Measurements from ENCODE around the gene ETDC. TPM values are rescaled to one million over a fixed set of nuclear protein-coding genes. Genes with fewer than 3 reads are reported as not detected.
"Not testable (repeated sequence)": the region's sequence is repeated elsewhere in the genome, so short reads cannot be mapped to it uniquely, and the experiment has no call there.

The ETDC gene
- total and polyA plus RNA-seq, 4 experiments from 2014 or later = not detected

GRCh38 chrX:135324463-135324862 lies 15.2 kb downstream of the ETDC start:
- Mint-ChIP-seq H3K27me3 (no peaks in the 10 kb centered on the region), H3K27ac (no peak overlapping the region), H3K9me3 (peaks cover 0 to 37% (median 13%) of the 10 kb centered on the region in 8 donors), H3K36me3 (peaks cover 51 to 55% of the 10 kb centered on the region in 2 donors), H3K4me1 (peaks cover 2 to 15% (median 4%) of the 10 kb centered on the region in 4 donors), H3K4me3 (no peak overlapping the region)
- H3K36me3 ChIP-seq (ENCODE audit: insufficient read depth, low read length) = no peaks in the 10 kb centered on the region
- POLR2A ChIA-PET (ENCODE audit: partially characterized antibody) = no interaction called here
- H3K27ac ChIP-seq (ENCODE audit: low read depth, low read length) = no peak overlapping the region
- CTCF ChIA-PET (ENCODE audit: partially characterized antibody) = no interaction called here
- DNase-seq = no peak
- H3K4me1 ChIP-seq (ENCODE audit: insufficient read depth, low read length) = no peaks in the 10 kb centered on the region
- no peak overlapping the region for H3K4me3 ChIP-seq (ENCODE audit: low read length in 2 of 2)
- H3K27me3 ChIP-seq (ENCODE audit: insufficient read depth, low read length) = no peaks in the 10 kb centered on the region
- peaks cover 0 to 7% of the 10 kb centered on the region in 2 donors for H3K9me3 ChIP-seq (ENCODE audit: control insufficient read depth in 1 of 2, low read length in 2 of 2)
- intact Hi-C loops (cut with micrococcal nuclease) = no loop called here

DNA sequence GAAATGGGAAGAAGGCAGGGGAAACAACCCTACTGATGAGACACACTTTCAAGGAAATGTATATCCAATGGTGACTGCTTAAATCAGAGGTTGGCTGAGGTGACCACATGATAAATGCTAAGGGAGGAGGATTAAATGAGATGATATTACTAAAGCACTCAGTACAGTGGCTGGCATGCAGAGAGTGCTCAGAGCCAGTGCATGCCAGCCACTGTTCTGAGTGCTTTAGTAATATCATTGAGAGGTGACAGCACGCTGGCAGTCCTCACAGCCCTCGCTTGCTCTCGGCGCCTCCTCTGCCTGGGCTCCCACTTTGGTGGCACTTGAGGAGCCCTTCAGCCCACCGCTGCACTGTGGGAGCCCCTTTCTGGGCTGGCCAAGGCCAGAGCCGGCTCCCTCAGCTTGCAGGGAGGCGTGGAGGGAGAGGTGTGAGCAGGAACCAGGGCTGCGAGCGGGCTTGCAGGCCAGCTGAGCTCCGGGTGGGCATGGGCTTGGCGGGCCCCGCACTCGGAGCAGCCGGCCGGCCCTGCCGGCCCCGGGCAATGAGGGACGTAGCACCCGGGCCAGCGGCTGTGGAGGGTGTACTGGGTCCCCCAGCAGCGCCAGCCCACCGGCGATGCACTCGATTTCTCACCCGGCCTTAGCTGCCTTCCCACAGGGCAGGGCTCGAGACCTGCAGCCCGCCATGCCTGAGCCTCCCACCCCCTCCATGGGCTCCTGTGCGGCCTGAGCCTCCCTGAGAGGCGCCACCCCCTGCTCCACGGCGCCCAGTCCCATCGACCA lies 15.9 kb downstream of the ETDC start:
- H3K4me3 ChIP-seq (ENCODE audit: low read length in 2 of 2); H3K9me3 ChIP-seq (ENCODE audit: control insufficient read depth in 1 of 2, low read length in 2 of 2); CTCF ChIA-PET (ENCODE audit: partially characterized antibody); H3K27ac Mint-ChIP-seq; H3K4me1 ChIP-seq (ENCODE audit: insufficient read depth, low read length); H3K27me3 Mint-ChIP-seq; DNase-seq; H3K4me3 Mint-ChIP-seq; H3K27me3 ChIP-seq (ENCODE audit: insufficient read depth, low read length); H3K27ac ChIP-seq (ENCODE audit: low read depth, low read length); H3K36me3 ChIP-seq (ENCODE audit: insufficient read depth, low read length); POLR2A ChIA-PET (ENCODE audit: partially characterized antibody); intact Hi-C loops (cut with micrococcal nuclease): not testable (repeated sequence)
- peaks cover 0 to 37% (median 12%) of the 10 kb centered on the region in 8 donors for H3K9me3 Mint-ChIP-seq
- H3K36me3 Mint-ChIP-seq = peaks cover 49 to 58% of the 10 kb centered on the region in 2 donors
- H3K4me1 Mint-ChIP-seq = peaks cover 4 to 20% (median 6%) of the 10 kb centered on the region in 4 donors

- Mint-ChIP-seq H3K27ac (no peak overlapping the region), H3K4me1 (peaks cover 10 to 30% (median 13%) of the 10 kb centered on the region in 4 donors), H3K9me3 (peaks cover 0 to 20% (median 5%) of the 10 kb centered on the region in 8 donors), H3K36me3 (peaks cover 35 to 53% of the 10 kb centered on the region in 2 donors), H3K4me3 (no peak overlapping the region), H3K27me3 (no peaks in the 10 kb centered on the region)
- no peaks in the 10 kb centered on the region for H3K4me1 ChIP-seq (ENCODE audit: insufficient read depth, low read length)
- intact Hi-C loops (cut with micrococcal nuclease) = no loop called here
- POLR2A ChIA-PET (ENCODE audit: partially characterized antibody) = no interaction called here
- no peak for DNase-seq
- no peaks in the 10 kb centered on the region for H3K36me3 ChIP-seq (ENCODE audit: insufficient read depth, low read length)
- CTCF ChIA-PET (ENCODE audit: partially characterized antibody) = no interaction called here
- H3K27ac ChIP-seq (ENCODE audit: low read depth, low read length) = no peak overlapping the region
- peaks cover 0 to 3% of the 10 kb centered on the region in 2 donors for H3K9me3 ChIP-seq (ENCODE audit: control insufficient read depth in 1 of 2, low read length in 2 of 2)
- no peak overlapping the region for H3K4me3 ChIP-seq (ENCODE audit: low read length in 2 of 2)
- no peaks in the 10 kb centered on the region for H3K27me3 ChIP-seq (ENCODE audit: insufficient read depth, low read length)
These were observed 18.0 kb downstream of the ETDC start for GRCh38 chrX:135327299-135327698.

DNA sequence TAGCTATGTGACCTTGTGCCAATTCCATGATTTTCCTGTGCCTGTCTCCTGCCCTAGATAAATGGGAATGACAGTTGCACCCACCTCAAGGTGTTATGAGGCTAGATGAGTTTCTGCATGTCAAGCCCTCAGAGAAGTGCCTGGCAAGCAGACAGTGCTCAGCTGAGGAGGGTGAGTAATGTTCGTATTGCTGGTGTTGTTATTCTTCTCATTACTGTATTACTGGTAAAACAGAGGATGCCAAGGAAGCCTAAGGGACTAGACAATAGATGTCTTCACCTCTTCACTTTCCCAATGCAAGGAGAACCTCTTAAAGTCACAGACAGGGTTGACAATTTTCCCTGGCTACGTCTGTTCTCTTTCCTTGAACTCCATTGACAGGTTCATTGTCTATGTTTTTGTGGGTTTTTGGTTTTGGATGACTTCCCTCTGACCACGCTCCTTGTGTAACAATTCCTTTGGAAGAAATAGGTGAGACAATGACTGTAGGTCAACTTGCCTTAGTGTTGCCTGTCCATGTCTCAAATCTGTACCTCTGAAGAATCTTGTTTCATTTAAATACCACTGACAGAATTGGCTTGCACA lies 19.2 kb downstream of the ETDC start:
- peaks cover 3% of the 10 kb centered on the region for H3K4me1 ChIP-seq (ENCODE audit: insufficient read depth, low read length)
- Mint-ChIP-seq H3K27me3 (no peaks in the 10 kb centered on the region), H3K4me3 (no peak overlapping the region), H3K4me1 (peaks cover 14 to 40% (median 20%) of the 10 kb centered on the region in 4 donors), H3K27ac (no peak overlapping the region), H3K9me3 (peaks cover 0 to 10% (median 0%) of the 10 kb centered on the region in 8 donors), H3K36me3 (peaks cover 35 to 49% of the 10 kb centered on the region in 2 donors)
- no peak for DNase-seq
- no peak overlapping the region for H3K4me3 ChIP-seq (ENCODE audit: low read length in 2 of 2)
- POLR2A ChIA-PET (ENCODE audit: partially characterized antibody) = no interaction called here
- CTCF ChIA-PET (ENCODE audit: partially characterized antibody) = no interaction called here
- no peaks in the 10 kb centered on the region for H3K9me3 ChIP-seq (ENCODE audit: control insufficient read depth in 1 of 2, low read length in 2 of 2)
- H3K27me3 ChIP-seq (ENCODE audit: insufficient read depth, low read length) = no peaks in the 10 kb centered on the region
- intact Hi-C loops (cut with micrococcal nuclease) = no loop called here
- H3K27ac ChIP-seq (ENCODE audit: low read depth, low read length) = no peak overlapping the region
- no peaks in the 10 kb centered on the region for H3K36me3 ChIP-seq (ENCODE audit: insufficient read depth, low read length)

DNA sequence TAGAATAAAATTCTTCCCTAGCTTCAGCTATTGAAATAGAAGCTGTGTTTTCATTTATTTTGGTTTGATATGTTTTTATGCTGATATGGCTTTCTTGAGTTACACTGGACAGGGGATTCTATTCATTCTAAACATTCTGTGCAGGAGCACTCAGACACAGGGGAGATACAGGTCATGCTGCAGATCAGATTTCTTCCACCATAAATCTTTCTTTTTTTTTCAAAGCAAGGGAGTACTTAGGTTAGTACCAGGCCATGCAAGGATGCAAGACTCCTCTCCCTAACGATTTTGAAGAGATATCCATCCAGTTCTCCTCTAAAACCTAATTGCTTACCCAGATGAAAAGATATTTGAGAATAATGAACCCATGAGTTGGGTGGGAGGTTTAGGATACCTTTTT lies 21.4 kb downstream of the ETDC start:
- Mint-ChIP-seq H3K27me3 (no peaks in the 10 kb centered on the region), H3K27ac (no peak overlapping the region), H3K4me3 (no peak overlapping the region), H3K9me3 (no peaks in the 10 kb centered on the region), H3K36me3 (peaks cover 33 to 40% of the 10 kb centered on the region in 2 donors), H3K4me1 (peaks cover 12 to 55% (median 33%) of the 10 kb centered on the region in 4 donors)
- Histone ChIP-seq H3K4me1 (ENCODE audit: insufficient read depth, low read length) (peaks cover 16% of the 10 kb centered on the region), H3K27me3 (ENCODE audit: insufficient read depth, low read length) (no peaks in the 10 kb centered on the region), H3K27ac (ENCODE audit: low read depth, low read length) (no peak overlapping the region), H3K4me3 (ENCODE audit: low read length in 2 of 2) (no peak overlapping the region), H3K36me3 (ENCODE audit: insufficient read depth, low read length) (no peaks in the 10 kb centered on the region), H3K9me3 (ENCODE audit: control insufficient read depth in 1 of 2, low read length in 2 of 2) (no peaks in the 10 kb centered on the region)
- intact Hi-C loops (cut with micrococcal nuclease) = no loop called here
- no peak for DNase-seq
- ChIA-PET POLR2A (ENCODE audit: partially characterized antibody) (no interaction called here), CTCF (ENCODE audit: partially characterized antibody) (no interaction called here)

GRCh38 chrX:135331525-135331924 lies 22.2 kb downstream of the ETDC start:
- no peaks in the 10 kb centered on the region for H3K9me3 Mint-ChIP-seq
- no peak for DNase-seq
- H3K4me1 Mint-ChIP-seq = peaks cover 14 to 58% (median 38%) of the 10 kb centered on the region in 4 donors
- POLR2A ChIA-PET (ENCODE audit: partially characterized antibody) = interaction anchor here (0.6 kb wide), 1 partner anchor 341 kb away, joined by 3 read pairs; no protein-coding TSS in a partner anchor
- peaks cover 20% of the 10 kb centered on the region for H3K4me1 ChIP-seq (ENCODE audit: insufficient read depth, low read length)
- H3K27me3 ChIP-seq (ENCODE audit: insufficient read depth, low read length) = no peaks in the 10 kb centered on the region
- no peak overlapping the region for H3K27ac ChIP-seq (ENCODE audit: low read depth, low read length)
- intact Hi-C loops (cut with micrococcal nuclease) = no loop called here
- CTCF ChIA-PET (ENCODE audit: partially characterized antibody) = no interaction called here
- H3K36me3 ChIP-seq (ENCODE audit: insufficient read depth, low read length) = no peaks in the 10 kb centered on the region
- H3K27ac Mint-ChIP-seq = peak overlapping the region in 1 of 7 donors; percentile 3
- peaks cover 31 to 39% of the 10 kb centered on the region in 2 donors for H3K36me3 Mint-ChIP-seq
- no peak overlapping the region for H3K4me3 ChIP-seq (ENCODE audit: low read length in 2 of 2)
- no peak overlapping the region for H3K4me3 Mint-ChIP-seq
- H3K9me3 ChIP-seq (ENCODE audit: control insufficient read depth in 1 of 2, low read length in 2 of 2) = no peaks in the 10 kb centered on the region
- H3K27me3 Mint-ChIP-seq = no peaks in the 10 kb centered on the region

DNA sequence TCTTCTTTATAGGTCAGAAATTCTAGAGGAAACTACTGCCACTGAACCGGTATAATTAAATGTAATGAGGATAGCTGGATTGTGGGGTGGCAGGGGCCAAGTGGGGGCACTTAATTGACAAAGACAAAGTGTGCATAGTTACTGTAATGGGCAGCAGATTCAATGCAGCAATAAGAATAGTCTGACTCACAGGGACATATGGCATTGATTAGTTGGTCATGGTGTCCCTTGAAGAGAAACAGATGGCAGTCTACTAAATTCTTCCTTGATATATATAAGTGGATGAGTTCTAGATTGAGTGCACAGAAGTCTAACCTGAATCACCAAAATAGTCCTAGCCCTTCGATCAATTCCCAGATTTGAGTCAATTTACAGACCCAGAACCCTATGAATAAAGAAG lies 31.6 kb downstream of the ETDC start:
- Histone ChIP-seq H3K4me3 (ENCODE audit: low read length in 2 of 2) (peak overlapping the region in 1 of 2 donors; percentile 9), H3K36me3 (ENCODE audit: insufficient read depth, low read length) (no peaks in the 10 kb centered on the region), H3K27me3 (ENCODE audit: insufficient read depth, low read length) (no peaks in the 10 kb centered on the region), H3K27ac (ENCODE audit: low read depth, low read length) (no peak overlapping the region), H3K4me1 (ENCODE audit: insufficient read depth, low read length) (peaks cover 63% of the 10 kb centered on the region), H3K9me3 (ENCODE audit: control insufficient read depth in 1 of 2, low read length in 2 of 2) (no peaks in the 10 kb centered on the region)
- DNase-seq = no peak
- no peak overlapping the region for H3K27ac Mint-ChIP-seq
- peak overlapping the region; percentile 39 to 98 (median 87) for H3K4me3 Mint-ChIP-seq
- intact Hi-C loops (cut with micrococcal nuclease) = no loop called here
- peaks cover 11 to 45% of the 10 kb centered on the region in 2 donors for H3K36me3 Mint-ChIP-seq
- peaks cover 0 to 3% (median 0%) of the 10 kb centered on the region in 8 donors for H3K9me3 Mint-ChIP-seq
- ChIA-PET CTCF (ENCODE audit: partially characterized antibody) (no interaction called here), POLR2A (ENCODE audit: partially characterized antibody) (no interaction called here)
- H3K27me3 Mint-ChIP-seq = no peaks in the 10 kb centered on the region
- peaks cover 38 to 81% (median 60%) of the 10 kb centered on the region in 4 donors for H3K4me1 Mint-ChIP-seq

Data from CD4-positive, alpha-beta memory T cell (primary cell).